Lower leg skin (tissue), 3 donors: Measurements from ENCODE around the gene DHRSX.

Experiments
- POLR2A ChIP-seq, 2 donors: fragments of 450-650 bp; IDR thresholded peaks; one replicate each; pipeline ENCODE4 v1.6.1; 2016 to 2017; ENCODE audit warnings: antibody characterized with exemption in 2 of 2, mild to moderate bottlenecking in 1 of 2, moderate library complexity in 1 of 2
- TF ChIP-seq, protein P1 (sequence below), 3 donors: fragments of 450-650 bp; IDR thresholded peaks; one replicate each; pipeline ENCODE4 v1.5.1; 2016; ENCODE audit warnings: antibody characterized with exemption in 3 of 3, mild to moderate bottlenecking in 3 of 3, moderate library complexity in 2 of 3

GRCh38 chrX:2351999-2352995, 148.5 kb downstream of the DHRSX start:
- TF ChIP-seq, protein P1, sequence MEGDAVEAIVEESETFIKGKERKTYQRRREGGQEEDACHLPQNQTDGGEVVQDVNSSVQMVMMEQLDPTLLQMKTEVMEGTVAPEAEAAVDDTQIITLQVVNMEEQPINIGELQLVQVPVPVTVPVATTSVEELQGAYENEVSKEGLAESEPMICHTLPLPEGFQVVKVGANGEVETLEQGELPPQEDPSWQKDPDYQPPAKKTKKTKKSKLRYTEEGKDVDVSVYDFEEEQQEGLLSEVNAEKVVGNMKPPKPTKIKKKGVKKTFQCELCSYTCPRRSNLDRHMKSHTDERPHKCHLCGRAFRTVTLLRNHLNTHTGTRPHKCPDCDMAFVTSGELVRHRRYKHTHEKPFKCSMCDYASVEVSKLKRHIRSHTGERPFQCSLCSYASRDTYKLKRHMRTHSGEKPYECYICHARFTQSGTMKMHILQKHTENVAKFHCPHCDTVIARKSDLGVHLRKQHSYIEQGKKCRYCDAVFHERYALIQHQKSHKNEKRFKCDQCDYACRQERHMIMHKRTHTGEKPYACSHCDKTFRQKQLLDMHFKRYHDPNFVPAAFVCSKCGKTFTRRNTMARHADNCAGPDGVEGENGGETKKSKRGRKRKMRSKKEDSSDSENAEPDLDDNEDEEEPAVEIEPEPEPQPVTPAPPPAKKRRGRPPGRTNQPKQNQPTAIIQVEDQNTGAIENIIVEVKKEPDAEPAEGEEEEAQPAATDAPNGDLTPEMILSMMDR (IDR thresholded peaks at IDR 0.05): no peak
- no peak for TF ChIP-seq POLR2A (IDR thresholded peaks at IDR 0.05)
